SK-N-SH treated with all-trans-retinoic acid at 6 μM for 48 hours (cell line): ENCODE measurements around the gene PRR23E.

ENCODE experiments used
- ARNTL ChIP-seq: fragments of 450-650 bp; formaldehyde crosslinking; IDR thresholded peaks from 2 replicates; pipeline ENCODE4 v1.5.0; 2020; ENCODE audit warnings: low read depth, mild to moderate bottlenecking, moderate library complexity, borderline replicate concordance
- CSDC2 ChIP-seq: fragments of 250-450 bp; sonication (Bioruptor Pico); IDR thresholded peaks from 2 replicates; pipeline ENCODE4 v1.5.0; 2020; ENCODE audit warnings: mild to moderate bottlenecking, moderate library complexity
- GLIS3 ChIP-seq: fragments of 250-450 bp; sonication (Bioruptor Pico); IDR thresholded peaks from 2 replicates; pipeline ENCODE4 v1.5.0; 2020; ENCODE audit warnings: mild to moderate bottlenecking, moderate library complexity
- OSR1 ChIP-seq: fragments of 250-450 bp; sonication (Bioruptor Pico); IDR thresholded peaks from 2 replicates; pipeline ENCODE4 v1.8.0; 2022; ENCODE audit warnings: moderate library complexity, mild to moderate bottlenecking, inconsistent platforms
- PATZ1 ChIP-seq: fragments of 250-450 bp; sonication (Bioruptor Pico); IDR thresholded peaks from 2 replicates; pipeline ENCODE4 v1.8.0; 2020; ENCODE audit warnings: mild to moderate bottlenecking, moderate library complexity, borderline replicate concordance
- POU6F1 ChIP-seq: fragments of 250-450 bp; sonication (Bioruptor Pico); IDR thresholded peaks from 2 replicates; pipeline ENCODE4 v1.8.0; 2021; ENCODE audit warnings: low read depth, mild to moderate bottlenecking, moderate library complexity, borderline replicate concordance
- PPARA ChIP-seq: fragments of 250-450 bp; sonication (Bioruptor Pico); IDR thresholded peaks from 2 replicates; pipeline ENCODE4 v1.5.0; 2020; ENCODE audit warnings: mild to moderate bottlenecking, borderline replicate concordance
- RARB ChIP-seq: fragments of 250-450 bp; sonication (Bioruptor Pico); IDR thresholded peaks from 2 replicates; pipeline ENCODE4 v1.8.0; 2021; ENCODE audit warnings: mild to moderate bottlenecking, moderate library complexity
- ZNF565 ChIP-seq: fragments of 450-650 bp; formaldehyde crosslinking; conservative IDR thresholded peaks from 2 replicates; pipeline ENCODE4 v1.5.0; 2020; ENCODE audit warnings: low read depth, mild to moderate bottlenecking, moderate library complexity
- ZNF70 ChIP-seq: fragments of 450-650 bp; formaldehyde crosslinking; IDR thresholded peaks from 2 replicates; pipeline ENCODE4 v1.5.0; 2020; ENCODE audit warnings: mild to moderate bottlenecking, moderate library complexity

GRCh38 chr3:127185268-127185667 is 7.7 kb upstream of the PRR23E start:
- TF ChIP-seq OSR1 (no peak), GLIS3 (CRISPR knock-in tag) (no peak), PPARA (CRISPR knock-in tag) (no peak), RARB (CRISPR knock-in tag) (no peak), POU6F1 (CRISPR knock-in tag) (no peak), PATZ1 (no peak), ARNTL (CRISPR knock-in tag) (no peak), ZNF70 (CRISPR knock-in tag) (no peak), CSDC2 (CRISPR knock-in tag) (no peak), ZNF565 (no peak)
